SH-SY5Y (cell line): ENCODE data around the gene SERPINH1.

Experiments used
- GATA2 ChIP-seq: IDR thresholded peaks from 2 replicates; pipeline ENCODE4 v1.6.1; 2011; ENCODE audit warnings: mild to moderate bottlenecking, low read depth, low read length
- GATA3 ChIP-seq: IDR thresholded peaks from 2 replicates; pipeline ENCODE4 v1.6.1; 2011; ENCODE audit warnings: low read depth, mild to moderate bottlenecking, low read length, moderate library complexity

SERPINH1 gene

GRCh38 chr11:75602951-75603350 lies 40.9 kb downstream of the SERPINH1 start:
- TF ChIP-seq GATA3, result no peak
- no peak for TF ChIP-seq GATA2

GRCh38 chr11:75603791-75604736 lies 42.0 kb downstream of the SERPINH1 start:
- no peak for TF ChIP-seq GATA2
- TF ChIP-seq GATA3, result no peak

DNA sequence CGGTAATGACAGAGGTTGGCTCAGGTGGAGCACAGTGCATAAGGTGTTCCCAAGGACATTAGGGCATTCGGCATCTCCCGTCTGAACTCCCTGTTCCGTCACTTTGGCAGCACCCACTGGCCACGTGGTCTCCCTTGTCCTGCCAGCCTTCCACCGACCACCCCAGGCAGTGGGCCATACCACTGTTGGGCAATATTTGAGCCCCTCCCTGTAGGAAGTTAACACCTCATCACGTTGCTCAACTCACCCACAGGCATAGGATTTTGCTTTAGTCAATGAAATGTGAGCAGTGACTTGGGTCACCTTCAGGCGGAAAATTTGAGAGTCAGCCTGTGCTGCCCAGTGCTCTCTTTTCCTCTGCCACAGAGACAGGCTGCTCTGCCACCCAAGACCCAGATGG lies 44.0 kb downstream of the SERPINH1 start:
- no peak for TF ChIP-seq GATA2
- TF ChIP-seq GATA3, result no peak

- TF ChIP-seq GATA3 (no peak), GATA2 (no peak)
These were observed 49.8 kb downstream of the SERPINH1 start for GRCh38 chr11:75611823-75612222.

DNA sequence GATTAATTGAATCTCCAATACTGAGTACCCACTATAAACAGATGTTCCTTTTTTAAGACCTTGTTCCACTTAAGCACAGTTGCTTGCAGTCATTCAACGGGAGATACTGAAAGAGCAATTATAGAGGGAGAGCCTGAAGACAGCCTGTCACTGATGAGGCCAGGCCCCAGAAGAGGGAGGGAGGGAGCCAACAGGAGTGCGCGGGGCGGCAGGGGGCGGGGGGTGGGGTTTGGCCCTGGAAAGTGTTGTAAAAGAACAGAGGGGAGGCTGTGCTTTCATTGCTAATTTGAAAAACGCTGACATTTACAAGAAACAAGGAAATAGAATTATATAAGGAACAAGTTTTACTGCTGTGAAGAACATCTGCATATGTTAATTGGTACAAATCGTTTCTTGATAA lies 53.7 kb downstream of the SERPINH1 start:
- TF ChIP-seq GATA3, result no peak
- no peak for TF ChIP-seq GATA2

GRCh38 chr11:75616281-75616680 lies 54.2 kb downstream of the SERPINH1 start:
- TF ChIP-seq GATA2 (no peak), GATA3 (no peak)
